SK-N-SH (cell line): ENCODE measurements around the gene MRPS17. TPM values are rescaled to one million over a fixed set of nuclear protein-coding genes. Genes with fewer than 3 reads are reported as not detected.

ENCODE experiments used
- CTCF ChIA-PET: fragments of 300-600, 350-600 bp; formaldehyde crosslinking; extraction: SDS; loops from one replicate; lab custom pipeline; 2021; lab: Yijun Ruan, JAX
- POLR2A ChIA-PET: fragments of 350-600 bp; sonication (Branson Sonifier 250); formaldehyde crosslinking; extraction: SDS; loops from one replicate; lab custom pipeline; 2020; ENCODE audit warnings: antibody characterized with exemption, inconsistent platforms; lab: Yijun Ruan, JAX
- DNase-seq: peaks from one replicate; pipeline ENCODE4 v3.0.0; 2012
- H2AFZ ChIP-seq: fragments of 200-600 bp; sonication (generic); 2 replicates; pipeline ENCODE4 v1.8.1; 2016; ENCODE audit warnings: antibody characterized with exemption, mild to moderate bottlenecking, low read depth
- H3F3A ChIP-seq: fragments of 200-600 bp; sonication (generic); replicated peaks from 2 replicates; pipeline ENCODE3; 2016; ENCODE audit warnings: antibody characterized with exemption, mild to moderate bottlenecking; ENCODE audit not compliant: insufficient read depth
- H3K27ac ChIP-seq, 2 experiments: fragments of 200-500 bp in 1 of 2; fragments of 200-600 bp in 1 of 2; sonication (Bioruptor generic) in 1 of 2; sonication (generic), shearing (Covaris generic) in 1 of 2; 2 replicates each; pipeline versions ENCODE4 v1.5.1 to v1.6.1; 2014 to 2016; ENCODE audit warnings: low read depth in 2 of 2, inconsistent platforms in 1 of 2, low read length in 1 of 2, mild to moderate bottlenecking in 1 of 2, mixed read lengths in 1 of 2
- H3K27me3 ChIP-seq: fragments of 200-600 bp; sonication (generic), shearing (Covaris generic); 2 replicates; pipeline ENCODE4 v1.6.1; 2016; ENCODE audit warnings: mixed run types; ENCODE audit not compliant: insufficient read depth
- H3K36me3 ChIP-seq, 2 experiments: fragments of 200-500 bp in 1 of 2; fragments of 200-600 bp in 1 of 2; sonication (Bioruptor generic) in 1 of 2; sonication (generic) in 1 of 2; replicated peaks in 1 of 2; 2 replicates each; pipeline versions ENCODE3 to v1.5.1; 2014 to 2016; ENCODE audit warnings: low read length in 1 of 2, mild to moderate bottlenecking in 1 of 2; ENCODE audit not compliant: insufficient read depth in 2 of 2, control insufficient read depth in 1 of 2
- H3K4me1 ChIP-seq, 2 experiments: fragments of 200-500 bp in 1 of 2; fragments of 200-600 bp in 1 of 2; sonication (Bioruptor generic) in 1 of 2; sonication (generic), shearing (Covaris generic) in 1 of 2; 2 replicates each; pipeline versions ENCODE4 v1.5.1 to v1.6.1; 2014 to 2016; ENCODE audit warnings: low read depth in 1 of 2, low read length in 1 of 2, mixed run types in 1 of 2; ENCODE audit not compliant: insufficient read depth in 2 of 2, control insufficient read depth in 1 of 2
- H3K4me2 ChIP-seq: fragments of 200-600 bp; sonication (generic), shearing (Covaris generic); 2 replicates; pipeline ENCODE4 v1.6.1; 2017; ENCODE audit warnings: mixed run types
- H3K4me3 ChIP-seq, 2 experiments: fragments of 200-500 bp in 1 of 2; fragments of 200-600 bp in 1 of 2; sonication (Bioruptor generic) in 1 of 2; sonication (generic), shearing (Covaris generic) in 1 of 2; 2 replicates each; pipeline versions ENCODE4 v1.5.1 to v1.8.1; 2014 to 2016; ENCODE audit warnings: low read depth in 2 of 2, inconsistent platforms in 1 of 2, low read length in 1 of 2, mild to moderate bottlenecking in 1 of 2, mixed read lengths in 1 of 2, moderate library complexity in 1 of 2
- H3K79me2 ChIP-seq: fragments of 200-600 bp; sonication (generic); 2 replicates; pipeline ENCODE4 v1.8.1; 2017; ENCODE audit warnings: mild to moderate bottlenecking; ENCODE audit not compliant: insufficient read depth
- H3K9ac ChIP-seq: fragments of 200-600 bp; sonication (generic); 2 replicates; pipeline ENCODE4 v1.6.1; 2017; ENCODE audit warnings: mixed run types
- H3K9me2 ChIP-seq: fragments of 200-600 bp; sonication (generic); 2 replicates; pipeline ENCODE4 v1.6.1; 2017; ENCODE audit warnings: mixed run types
- H3K9me3 ChIP-seq: fragments of 200-600 bp; sonication (generic); 2 replicates; pipeline ENCODE4 v1.6.1; 2017; ENCODE audit warnings: mixed run types, mild to moderate bottlenecking, moderate library complexity
- H4K20me1 ChIP-seq: fragments of 200-600 bp; sonication (generic); 2 replicates; pipeline ENCODE4 v1.6.1; 2017; ENCODE audit warnings: mild to moderate bottlenecking, mixed run types; ENCODE audit not compliant: insufficient read depth
- EP300 ChIP-seq, 2 experiments: IDR thresholded peaks; 2 replicates each; pipeline versions ENCODE4 v1.4.0 to v1.6.1; 2012; ENCODE audit warnings: borderline replicate concordance in 1 of 2, low read depth in 1 of 2, low read length in 1 of 2
- EZH2phosphoT487 ChIP-seq: fragments of 200-600 bp; sonication (generic); IDR thresholded peaks from 2 replicates; pipeline ENCODE4 v1.6.1; 2017; ENCODE audit warnings: low read depth, mixed run types, mild to moderate bottlenecking, antibody characterized with exemption, moderate library complexity, borderline replicate concordance
- FOXM1 ChIP-seq: IDR thresholded peaks from 2 replicates; pipeline ENCODE4 v1.4.0; 2012; ENCODE audit warnings: low read depth, mild to moderate bottlenecking
- GATA2 ChIP-seq: sonication (generic); formaldehyde crosslinking; IDR thresholded peaks from 2 replicates; pipeline ENCODE4 v1.5.0; 2020; ENCODE audit warnings: mild to moderate bottlenecking, missing genetic modification reagents
- MXI1 ChIP-seq: IDR thresholded peaks from 2 replicates; pipeline ENCODE4 v1.6.1; 2012; ENCODE audit warnings: mild to moderate bottlenecking, low read depth, low read length, improper control_type of control experiment
- NFIC ChIP-seq: IDR thresholded peaks from 2 replicates; pipeline ENCODE4 v1.4.0; 2012; ENCODE audit warnings: borderline replicate concordance
- NRF1 ChIP-seq: IDR thresholded peaks from 2 replicates; pipeline ENCODE4 v1.6.1; 2012; ENCODE audit warnings: low read depth, mild to moderate bottlenecking, low read length
- RAD21 ChIP-seq: IDR thresholded peaks from 2 replicates; pipeline ENCODE4 v1.6.1; 2012; ENCODE audit warnings: mild to moderate bottlenecking, low read length
- TEAD4 ChIP-seq: IDR thresholded peaks from 2 replicates; pipeline ENCODE4 v1.4.0; 2012; ENCODE audit warnings: mild to moderate bottlenecking, borderline replicate concordance; ENCODE audit not compliant: insufficient read depth
- WGBS: methylation state at CpG from one replicate; pipeline ENCODE4 v1.1.6; 2017; ENCODE audit warnings: low lambda C conversion rate; 5-methylcytosine and 5-hydroxymethylcytosine counted together
- polyA plus RNA-seq, 3 experiments: library from polyadenylated mRNA; depleted of rRNA; stranded (reverse); fragments of >200 nt; gene quantifications; 2 replicates each; pipeline ENCODE4 v1.2.3, GENCODE V29; 2012
- TF ChIP-seq, protein P1 (sequence below): IDR thresholded peaks from 2 replicates; pipeline ENCODE4 v1.6.1; 2012; ENCODE audit warnings: mild to moderate bottlenecking, low read depth, low read length, moderate library complexity
- TF ChIP-seq, protein P2 (sequence below): IDR thresholded peaks from 2 replicates; pipeline ENCODE4 v1.4.0; 2012; ENCODE audit warnings: low read depth
- TF ChIP-seq, protein P3 (sequence below): fragments of 150-350 bp; IDR thresholded peaks from 2 replicates; pipeline ENCODE4 v1.6.1; 2016; ENCODE audit warnings: mild to moderate bottlenecking, low read depth, low read length
- TF ChIP-seq, protein P4 (sequence below): IDR thresholded peaks from 2 replicates; pipeline ENCODE4; 2012
- TF ChIP-seq, protein P5 (sequence below): IDR thresholded peaks from 2 replicates; pipeline ENCODE4 v1.4.0; 2012; ENCODE audit warnings: low read depth, borderline replicate concordance

MRPS17 gene
- polyA plus RNA-seq, 1 of the 3 experiments (the other 2 are of a cell fraction): 17.4 TPM

DNA sequence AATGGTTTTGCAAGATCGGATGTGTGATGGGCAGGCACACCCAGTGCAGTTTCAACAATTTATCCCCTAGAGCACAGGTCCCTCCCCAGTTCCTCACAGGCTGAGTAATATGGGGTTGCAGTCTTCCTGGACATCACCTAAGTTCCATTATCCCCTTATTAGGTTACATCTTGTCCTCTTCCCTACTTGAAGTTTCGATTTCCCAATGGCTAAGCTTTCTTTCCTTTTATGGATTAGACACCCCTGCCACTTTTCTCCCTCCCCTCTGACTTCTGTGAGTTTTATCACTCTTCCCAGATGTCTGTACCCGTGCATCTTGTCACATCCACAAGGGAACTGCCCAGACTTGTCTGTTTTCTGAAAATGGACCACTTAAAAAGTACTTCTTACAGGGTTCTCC lies 10.3 kb downstream of the MRPS17 start:
- Histone ChIP-seq H3K4me3 (no peak overlapping the region), H3K4me1 (peaks cover 6% of the 10 kb centered on the region in 2 experiments; a peak in 2 of 4 replicates), H3K79me2 (peaks cover 26% of the 10 kb centered on the region), H3K27ac (no peak overlapping the region)
- POLR2A ChIA-PET: no interaction called here
- no peak for DNase-seq
- no peak for TF ChIP-seq EP300 (IDR thresholded peaks at IDR 0.05; ENCODE audit: borderline replicate concordance in 1 of 2, low read depth in 1 of 2, low read length in 1 of 2)
- TF ChIP-seq, protein P1, sequence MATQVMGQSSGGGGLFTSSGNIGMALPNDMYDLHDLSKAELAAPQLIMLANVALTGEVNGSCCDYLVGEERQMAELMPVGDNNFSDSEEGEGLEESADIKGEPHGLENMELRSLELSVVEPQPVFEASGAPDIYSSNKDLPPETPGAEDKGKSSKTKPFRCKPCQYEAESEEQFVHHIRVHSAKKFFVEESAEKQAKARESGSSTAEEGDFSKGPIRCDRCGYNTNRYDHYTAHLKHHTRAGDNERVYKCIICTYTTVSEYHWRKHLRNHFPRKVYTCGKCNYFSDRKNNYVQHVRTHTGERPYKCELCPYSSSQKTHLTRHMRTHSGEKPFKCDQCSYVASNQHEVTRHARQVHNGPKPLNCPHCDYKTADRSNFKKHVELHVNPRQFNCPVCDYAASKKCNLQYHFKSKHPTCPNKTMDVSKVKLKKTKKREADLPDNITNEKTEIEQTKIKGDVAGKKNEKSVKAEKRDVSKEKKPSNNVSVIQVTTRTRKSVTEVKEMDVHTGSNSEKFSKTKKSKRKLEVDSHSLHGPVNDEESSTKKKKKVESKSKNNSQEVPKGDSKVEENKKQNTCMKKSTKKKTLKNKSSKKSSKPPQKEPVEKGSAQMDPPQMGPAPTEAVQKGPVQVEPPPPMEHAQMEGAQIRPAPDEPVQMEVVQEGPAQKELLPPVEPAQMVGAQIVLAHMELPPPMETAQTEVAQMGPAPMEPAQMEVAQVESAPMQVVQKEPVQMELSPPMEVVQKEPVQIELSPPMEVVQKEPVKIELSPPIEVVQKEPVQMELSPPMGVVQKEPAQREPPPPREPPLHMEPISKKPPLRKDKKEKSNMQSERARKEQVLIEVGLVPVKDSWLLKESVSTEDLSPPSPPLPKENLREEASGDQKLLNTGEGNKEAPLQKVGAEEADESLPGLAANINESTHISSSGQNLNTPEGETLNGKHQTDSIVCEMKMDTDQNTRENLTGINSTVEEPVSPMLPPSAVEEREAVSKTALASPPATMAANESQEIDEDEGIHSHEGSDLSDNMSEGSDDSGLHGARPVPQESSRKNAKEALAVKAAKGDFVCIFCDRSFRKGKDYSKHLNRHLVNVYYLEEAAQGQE: no peak
- TF ChIP-seq, protein P2, sequence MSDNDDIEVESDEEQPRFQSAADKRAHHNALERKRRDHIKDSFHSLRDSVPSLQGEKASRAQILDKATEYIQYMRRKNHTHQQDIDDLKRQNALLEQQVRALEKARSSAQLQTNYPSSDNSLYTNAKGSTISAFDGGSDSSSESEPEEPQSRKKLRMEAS: no peak
- TF ChIP-seq, protein P3, sequence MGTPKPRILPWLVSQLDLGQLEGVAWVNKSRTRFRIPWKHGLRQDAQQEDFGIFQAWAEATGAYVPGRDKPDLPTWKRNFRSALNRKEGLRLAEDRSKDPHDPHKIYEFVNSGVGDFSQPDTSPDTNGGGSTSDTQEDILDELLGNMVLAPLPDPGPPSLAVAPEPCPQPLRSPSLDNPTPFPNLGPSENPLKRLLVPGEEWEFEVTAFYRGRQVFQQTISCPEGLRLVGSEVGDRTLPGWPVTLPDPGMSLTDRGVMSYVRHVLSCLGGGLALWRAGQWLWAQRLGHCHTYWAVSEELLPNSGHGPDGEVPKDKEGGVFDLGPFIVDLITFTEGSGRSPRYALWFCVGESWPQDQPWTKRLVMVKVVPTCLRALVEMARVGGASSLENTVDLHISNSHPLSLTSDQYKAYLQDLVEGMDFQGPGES: no peak
- TF ChIP-seq EZH2phosphoT487: no peak
- TF ChIP-seq, all 33 proteins: peak for 0
- H2AFZ ChIP-seq: no peak overlapping the region
- peaks cover 13% of the 10 kb centered on the region for H4K20me1 ChIP-seq
- no peak overlapping the region for H3K4me2 ChIP-seq
- 73% methylated on average over 3 of the region's 3 CpGs for WGBS
- H3F3A ChIP-seq: peaks cover 30% of the 10 kb centered on the region
- no peaks in the 10 kb centered on the region for H3K9me2 ChIP-seq
- H3K9ac ChIP-seq: no peak overlapping the region
- no peaks in the 10 kb centered on the region for H3K9me3 ChIP-seq
- H3K27me3 ChIP-seq: no peaks in the 10 kb centered on the region
- peaks cover 0 to 7% of the 10 kb centered on the region in 2 experiments for H3K36me3 ChIP-seq
- CTCF ChIA-PET: interaction anchor here (0.9 kb wide), 1 partner anchor 76 kb away, joined by 3 read pairs; no protein-coding TSS in a partner anchor

DNA sequence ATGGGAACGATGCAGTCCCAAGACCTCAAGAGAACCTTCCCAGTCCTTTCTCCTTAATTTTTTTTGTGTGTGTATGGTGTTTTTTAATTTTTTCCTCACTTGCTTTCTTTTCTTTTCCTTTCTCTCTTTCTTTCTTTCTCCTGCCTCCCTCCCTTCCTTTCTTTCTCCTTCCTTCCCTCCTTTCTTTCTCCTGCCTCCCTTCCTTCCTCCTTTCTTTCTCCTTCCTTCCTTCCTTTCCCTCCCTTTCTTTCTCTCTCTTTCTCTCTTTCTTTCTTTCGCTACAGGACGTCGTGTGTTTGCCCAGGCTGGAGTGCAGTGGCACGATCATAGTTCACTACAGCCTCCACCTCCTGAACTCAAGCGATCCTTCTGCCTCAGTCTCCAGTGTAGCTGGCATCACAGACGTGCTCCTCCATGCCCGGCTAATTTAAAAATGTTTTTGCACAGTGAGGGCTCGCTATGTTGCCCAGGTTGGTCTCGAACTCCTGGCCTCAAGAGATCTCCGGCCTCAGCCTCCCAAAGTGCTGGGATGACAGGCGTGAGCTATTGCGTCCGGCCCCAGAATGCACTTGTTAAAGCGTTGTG lies 12.0 kb downstream of the MRPS17 start:
- peak overlapping the region; percentile 9; the same call in 1 of the 2 replicates for H3K9ac ChIP-seq
- TF ChIP-seq MXI1 (no peak), NFIC (no peak), GATA2 (CRISPR knock-in tag) (no peak), TEAD4 (no peak), FOXM1 (no peak), RAD21 (no peak), NRF1 (no peak)
- TF ChIP-seq, protein P2: no peak
- TF ChIP-seq, protein P4, sequence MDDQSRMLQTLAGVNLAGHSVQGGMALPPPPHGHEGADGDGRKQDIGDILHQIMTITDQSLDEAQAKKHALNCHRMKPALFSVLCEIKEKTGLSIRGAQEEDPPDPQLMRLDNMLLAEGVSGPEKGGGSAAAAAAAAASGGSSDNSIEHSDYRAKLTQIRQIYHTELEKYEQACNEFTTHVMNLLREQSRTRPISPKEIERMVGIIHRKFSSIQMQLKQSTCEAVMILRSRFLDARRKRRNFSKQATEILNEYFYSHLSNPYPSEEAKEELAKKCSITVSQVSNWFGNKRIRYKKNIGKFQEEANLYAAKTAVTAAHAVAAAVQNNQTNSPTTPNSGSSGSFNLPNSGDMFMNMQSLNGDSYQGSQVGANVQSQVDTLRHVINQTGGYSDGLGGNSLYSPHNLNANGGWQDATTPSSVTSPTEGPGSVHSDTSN: no peak
- TF ChIP-seq, protein P5, sequence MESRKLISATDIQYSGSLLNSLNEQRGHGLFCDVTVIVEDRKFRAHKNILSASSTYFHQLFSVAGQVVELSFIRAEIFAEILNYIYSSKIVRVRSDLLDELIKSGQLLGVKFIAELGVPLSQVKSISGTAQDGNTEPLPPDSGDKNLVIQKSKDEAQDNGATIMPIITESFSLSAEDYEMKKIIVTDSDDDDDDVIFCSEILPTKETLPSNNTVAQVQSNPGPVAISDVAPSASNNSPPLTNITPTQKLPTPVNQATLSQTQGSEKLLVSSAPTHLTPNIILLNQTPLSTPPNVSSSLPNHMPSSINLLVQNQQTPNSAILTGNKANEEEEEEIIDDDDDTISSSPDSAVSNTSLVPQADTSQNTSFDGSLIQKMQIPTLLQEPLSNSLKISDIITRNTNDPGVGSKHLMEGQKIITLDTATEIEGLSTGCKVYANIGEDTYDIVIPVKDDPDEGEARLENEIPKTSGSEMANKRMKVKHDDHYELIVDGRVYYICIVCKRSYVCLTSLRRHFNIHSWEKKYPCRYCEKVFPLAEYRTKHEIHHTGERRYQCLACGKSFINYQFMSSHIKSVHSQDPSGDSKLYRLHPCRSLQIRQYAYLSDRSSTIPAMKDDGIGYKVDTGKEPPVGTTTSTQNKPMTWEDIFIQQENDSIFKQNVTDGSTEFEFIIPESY: no peak

More for the DNA sequence above, 12.0 kb downstream of the MRPS17 start:
- ChIA-PET CTCF (interaction anchor here (0.5 to 4.0 kb wide), 45 partner anchors 8 to 1794 kb away, joined by 3 to 50 read pairs (median 4); no protein-coding TSS in a partner anchor), POLR2A (interaction anchor here (0.6 to 1.7 kb wide), 11 partner anchors 8 to 598 kb away, joined by 3 to 8 read pairs (median 4); partner anchors contain the start of gene SUMF2)
- Histone ChIP-seq H3K9me2 (no peaks in the 10 kb centered on the region), H3K36me3 (peaks cover 0 to 14% of the 10 kb centered on the region in 2 experiments), H3F3A (peaks cover 30% of the 10 kb centered on the region), H3K27me3 (no peaks in the 10 kb centered on the region), H3K4me1 (peaks cover 6% of the 10 kb centered on the region in 2 experiments; a peak in 2 of 4 replicates), H4K20me1 (peaks cover 14% of the 10 kb centered on the region), H3K79me2 (peaks cover 42% of the 10 kb centered on the region), H3K4me2 (peak overlapping the region; percentile 22; the same call in 1 of the 2 replicates), H3K4me3 (peak overlapping the region; percentile 57 to 62; a peak in 3 of 4 replicates), H3K27ac (peak overlapping the region in 1 of 2 experiments; percentile 45; a peak in 1 of 4 replicates), H2AFZ (peak overlapping the region; percentile 91), H3K9me3 (no peaks in the 10 kb centered on the region)
- no peak for DNase-seq
- 65% methylated on average over 15 of the region's 15 CpGs for WGBS
